GM23248 (cell line): ENCODE measurements around the gene MADCAM1. TPM values are rescaled to one million over a fixed set of nuclear protein-coding genes. Genes with fewer than 3 reads are reported as not detected.

ENCODE experiments used
- DNase-seq: peaks from one replicate; pipeline ENCODE4 v3.0.0-alpha.2; 2015
- H2AFZ ChIP-seq: fragments of 200-600 bp; sonication (generic); 2 replicates; pipeline ENCODE4 v1.6.1; 2016; ENCODE audit warnings: antibody characterized with exemption
- H3F3A ChIP-seq: fragments of 200-600 bp; sonication (generic); 2 replicates; pipeline ENCODE4 v1.6.1; 2016; ENCODE audit warnings: mild to moderate bottlenecking, antibody characterized with exemption, mixed run types; ENCODE audit not compliant: insufficient read depth
- H3K27ac ChIP-seq: fragments of 200-600 bp; sonication (generic); 2 replicates; pipeline ENCODE4 v1.5.1; 2016; ENCODE audit warnings: mild to moderate bottlenecking
- H3K27me3 ChIP-seq: fragments of 200-600 bp; sonication (generic); replicated peaks from 2 replicates; pipeline ENCODE4 v1.6.1; 2016; ENCODE audit warnings: mild to moderate bottlenecking; ENCODE audit not compliant: insufficient read depth
- H3K36me3 ChIP-seq: fragments of 200-600 bp; sonication (generic); 2 replicates; pipeline ENCODE4 v1.6.1; 2016; ENCODE audit warnings: low read depth, mild to moderate bottlenecking
- H3K4me1 ChIP-seq: fragments of 200-600 bp; sonication (generic); 2 replicates; pipeline ENCODE4 v1.6.1; 2016; ENCODE audit warnings: mild to moderate bottlenecking; ENCODE audit not compliant: insufficient read depth
- H3K4me2 ChIP-seq: fragments of 200-600 bp; sonication (generic); one replicate; pipeline ENCODE4 v1.6.1; 2016; ENCODE audit warnings: mild to moderate bottlenecking; ENCODE audit not compliant: unreplicated experiment
- H3K4me3 ChIP-seq: fragments of 200-600 bp; sonication (generic); 2 replicates; pipeline ENCODE4 v1.5.1; 2016; ENCODE audit warnings: mild to moderate bottlenecking
- H3K79me2 ChIP-seq: fragments of 200-600 bp; sonication (generic); 2 replicates; pipeline ENCODE4 v1.6.1; 2016; ENCODE audit warnings: mild to moderate bottlenecking; ENCODE audit not compliant: insufficient read depth
- H3K9ac ChIP-seq: fragments of 200-600 bp; sonication (generic); 2 replicates; pipeline ENCODE4 v1.6.1; 2016; ENCODE audit warnings: mild to moderate bottlenecking
- H3K9me2 ChIP-seq: fragments of 200-600 bp; sonication (generic); 2 replicates; pipeline ENCODE4 v1.6.1; 2016; ENCODE audit warnings: mixed run types, mild to moderate bottlenecking, moderate library complexity; ENCODE audit not compliant: insufficient read depth
- H3K9me3 ChIP-seq: fragments of 200-600 bp; sonication (generic); one replicate; pipeline ENCODE4 v1.6.1; 2017; ENCODE audit warnings: low read depth
- H4K20me1 ChIP-seq: fragments of 200-600 bp; sonication (generic); 2 replicates; pipeline ENCODE4 v1.6.0; 2016; ENCODE audit not compliant: insufficient read depth
- EZH2 ChIP-seq: fragments of 200-600 bp; sonication (generic); IDR thresholded peaks from 2 replicates; pipeline ENCODE4 v1.6.1; 2018; ENCODE audit warnings: antibody characterized with exemption, mild to moderate bottlenecking; ENCODE audit not compliant: insufficient read depth, poor library complexity, severe bottlenecking
- EZH2phosphoT487 ChIP-seq: fragments of 200-600 bp; sonication (generic); IDR thresholded peaks from 2 replicates; pipeline ENCODE4 v1.6.1; 2018; ENCODE audit warnings: antibody characterized with exemption, moderate library complexity, mild to moderate bottlenecking, low read depth; ENCODE audit not compliant: insufficient read depth
- WGBS, 2 experiments: methylation state at CpG; one replicate each; pipeline ENCODE4 v1.1.6; 2015 to 2017; ENCODE audit warnings: low lambda C conversion rate in 2 of 2, low coverage in 1 of 2; ENCODE audit errors: missing lambda C conversion rate in 2 of 2; 5-methylcytosine and 5-hydroxymethylcytosine counted together
- in situ Hi-C: fragments of 300-500 bp; cut with MboI; formaldehyde crosslinking; loops from 2 replicates; pipeline ENCODE4 v1.15.0; 2020
- polyA plus RNA-seq: library from polyadenylated mRNA; unstranded; fragments of >200 nt; fragmentation: Nextera tagmentation; extraction: Ambion mirVana; gene quantifications from 2 replicates; pipeline ENCODE4 v1.2.1, GENCODE V29; 2016
- total RNA-seq: library from RNA; depleted of rRNA; stranded (reverse); fragments of >200 nt; shearing (Covaris generic); gene quantifications from 2 replicates; pipeline ENCODE4 v1.2.3, GENCODE V29; 2014

The MADCAM1 gene
- total and polyA plus RNA-seq, 2 experiments from 2014 or later: 0.38 to 0.54 TPM

- Histone ChIP-seq H3K9me2 (no peaks in the 10 kb centered on the region), H3K27me3 (no peaks in the 10 kb centered on the region), H3K9ac (no peak overlapping the region), H4K20me1 (no peaks in the 10 kb centered on the region), H3K4me3 (no peak overlapping the region), H3K79me2 (no peaks in the 10 kb centered on the region), H3K27ac (no peak overlapping the region), H3K36me3 (no peaks in the 10 kb centered on the region), H3K4me1 (no peaks in the 10 kb centered on the region), H2AFZ (no peak overlapping the region), H3K9me3 (no peaks in the 10 kb centered on the region), H3K4me2 (no peak overlapping the region), H3F3A (no peaks in the 10 kb centered on the region)
- in situ Hi-C loops: no loop called here
- DNase-seq: no peak
- TF ChIP-seq EZH2 (no peak), EZH2phosphoT487 (no peak)
- WGBS, 2 experiments: 80 to 83% methylated on average over 14 to 20 of the region's 20 CpGs
Measured at GRCh38 chr19:470701-471100, 25.6 kb upstream of the MADCAM1 start.

GRCh38 chr19:472005-472858 lies 24.1 kb upstream of the MADCAM1 start:
- DNase-seq: peak; percentile 42
- 65 to 69% methylated on average over 15 to 23 of the region's 23 CpGs for WGBS, 2 experiments

DNA sequence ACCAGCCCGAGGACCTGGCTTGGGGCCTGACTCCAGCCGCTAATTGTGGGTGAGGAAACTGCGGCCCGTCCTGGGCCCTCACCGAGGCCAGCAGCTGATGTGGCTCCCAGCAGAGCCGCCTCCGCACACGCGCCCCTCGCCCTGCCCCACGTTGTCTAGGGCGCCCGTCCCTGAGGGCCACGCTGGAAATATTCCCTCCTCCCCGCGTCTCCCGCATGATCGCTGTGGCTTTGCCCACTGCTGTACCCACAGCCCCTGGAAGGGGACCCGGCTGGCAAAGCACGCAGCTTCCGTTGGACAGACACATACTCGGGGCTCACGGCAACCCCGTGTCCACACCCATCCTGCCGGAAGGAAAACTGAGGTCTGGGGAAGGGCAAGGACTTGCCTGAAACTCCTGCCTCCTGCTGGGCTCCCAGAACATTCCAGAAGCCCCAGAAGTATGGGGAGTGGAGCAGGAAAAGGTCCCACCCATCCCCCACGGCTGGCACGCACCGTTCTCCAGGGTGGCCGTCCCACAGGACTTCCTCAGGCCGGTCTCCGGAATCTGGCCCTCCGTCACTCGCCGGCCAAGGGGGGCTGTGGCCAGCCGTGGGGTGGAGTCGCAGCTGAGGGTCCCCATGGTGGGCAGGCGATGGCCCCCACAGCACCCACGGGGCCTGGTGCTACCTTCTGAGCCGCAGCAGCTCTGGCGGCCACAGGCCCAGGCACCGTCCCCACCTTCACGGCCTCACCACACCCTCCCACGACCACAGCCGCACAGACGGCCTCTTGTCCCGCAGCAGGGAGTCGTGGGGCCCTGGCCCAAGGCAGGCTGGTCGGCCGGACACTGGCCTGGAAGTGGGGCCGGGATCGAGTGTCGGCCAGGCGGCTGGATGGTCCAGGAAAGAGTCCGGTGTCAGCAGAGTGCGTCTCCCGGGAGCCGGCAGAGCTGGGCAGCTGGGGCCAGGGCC lies 21.9 kb upstream of the MADCAM1 start:
- no peaks in the 10 kb centered on the region for H3K9me2 ChIP-seq
- no peak overlapping the region for H3K4me2 ChIP-seq
- no peak overlapping the region for H3K4me3 ChIP-seq
- H3K4me1 ChIP-seq: no peaks in the 10 kb centered on the region
- no peaks in the 10 kb centered on the region for H4K20me1 ChIP-seq
- no peaks in the 10 kb centered on the region for H3K36me3 ChIP-seq
- TF ChIP-seq EZH2phosphoT487: no peak
- no peak for TF ChIP-seq EZH2
- H3K9ac ChIP-seq: no peak overlapping the region
- H3K27ac ChIP-seq: no peak overlapping the region
- no peaks in the 10 kb centered on the region for H3F3A ChIP-seq
- no peaks in the 10 kb centered on the region for H3K79me2 ChIP-seq
- H3K9me3 ChIP-seq: no peaks in the 10 kb centered on the region
- WGBS, 2 experiments: 76 to 82% methylated on average over 46 to 56 of the region's 57 CpGs
- H3K27me3 ChIP-seq: no peaks in the 10 kb centered on the region
- H2AFZ ChIP-seq: no peak overlapping the region
- DNase-seq: no peak
- in situ Hi-C loops: no loop called here

More at GRCh38 chr19:472005-472858, 24.1 kb upstream of the MADCAM1 start:
- Histone ChIP-seq H2AFZ (no peak overlapping the region), H4K20me1 (no peaks in the 10 kb centered on the region), H3K9ac (no peak overlapping the region), H3K4me1 (no peaks in the 10 kb centered on the region), H3K79me2 (no peaks in the 10 kb centered on the region), H3K27ac (no peak overlapping the region), H3K9me3 (no peaks in the 10 kb centered on the region), H3F3A (no peaks in the 10 kb centered on the region), H3K9me2 (no peaks in the 10 kb centered on the region), H3K4me3 (no peak overlapping the region), H3K36me3 (no peaks in the 10 kb centered on the region), H3K4me2 (no peak overlapping the region), H3K27me3 (no peaks in the 10 kb centered on the region)
- in situ Hi-C loops: no loop called here
- TF ChIP-seq EZH2 (no peak), EZH2phosphoT487 (no peak)

DNA sequence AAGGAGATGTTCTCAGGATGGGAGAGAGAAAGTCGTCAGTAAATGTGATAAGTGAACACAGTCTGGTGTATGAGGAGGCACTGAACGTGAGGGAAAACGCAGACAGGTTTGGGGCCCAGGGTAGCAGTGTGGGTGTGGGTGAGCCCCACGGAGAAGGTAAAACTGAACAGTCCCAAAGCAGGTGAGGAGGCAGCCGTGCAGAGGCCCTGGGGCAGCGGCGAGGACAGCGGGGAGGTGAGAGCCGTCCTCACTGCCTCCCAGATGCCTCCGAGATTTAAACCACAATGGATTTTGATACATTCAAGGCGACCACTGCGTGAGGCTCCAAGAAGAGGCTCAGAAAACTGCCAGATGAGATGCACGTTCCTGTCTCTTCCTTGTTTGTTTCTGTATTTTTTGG lies 20.9 kb upstream of the MADCAM1 start:
- Histone ChIP-seq H2AFZ (no peak overlapping the region), H3K4me2 (no peak overlapping the region), H3K36me3 (no peaks in the 10 kb centered on the region), H3K27ac (no peak overlapping the region), H3F3A (peaks cover 3% of the 10 kb centered on the region), H3K4me1 (no peaks in the 10 kb centered on the region), H3K9me2 (no peaks in the 10 kb centered on the region), H3K27me3 (no peaks in the 10 kb centered on the region), H3K79me2 (no peaks in the 10 kb centered on the region), H3K4me3 (no peak overlapping the region), H3K9ac (no peak overlapping the region), H3K9me3 (no peaks in the 10 kb centered on the region), H4K20me1 (no peaks in the 10 kb centered on the region)
- 66% methylated on average over 13 of the region's 13 CpGs for WGBS, 2 experiments
- in situ Hi-C loops: no loop called here
- no peak for TF ChIP-seq EZH2
- no peak for TF ChIP-seq EZH2phosphoT487
- no peak for DNase-seq
